ENCODE results near the gene USP44.
"Not testable (repeated sequence)": the region's sequence is repeated elsewhere in the genome, so short reads cannot be mapped to it uniquely, and the experiment has no call there.

The USP44 gene

DNA sequence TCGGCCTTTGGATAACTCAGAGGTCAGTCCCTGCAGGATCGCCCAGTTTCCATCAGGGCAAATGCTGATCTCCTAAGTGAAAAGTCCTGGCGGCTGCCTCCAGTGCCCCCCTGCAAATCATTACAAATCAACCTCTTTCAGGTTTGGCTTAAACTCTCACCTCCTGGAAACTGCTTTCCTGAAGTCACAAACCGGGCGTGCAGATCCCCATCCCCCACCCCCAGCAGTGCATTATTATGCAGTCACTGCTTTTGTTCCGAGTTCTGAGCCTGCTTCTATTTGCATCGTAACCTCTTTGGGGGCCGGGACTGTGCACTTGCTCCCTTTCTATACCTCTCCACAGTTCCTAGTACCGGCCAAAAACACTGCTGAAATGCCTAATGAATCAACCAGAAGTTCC, at the start of gene USP44:
Gene USP44, minus strand, starts transcription at position 172 of the 400 bp plus-strand sequence. CDS start 17,220 bp downstream, outside the sequence.
- in situ Hi-C loops (cut with MboI; ENCODE audit: low sequenced_read_pairs), result no loop called here

DNA sequence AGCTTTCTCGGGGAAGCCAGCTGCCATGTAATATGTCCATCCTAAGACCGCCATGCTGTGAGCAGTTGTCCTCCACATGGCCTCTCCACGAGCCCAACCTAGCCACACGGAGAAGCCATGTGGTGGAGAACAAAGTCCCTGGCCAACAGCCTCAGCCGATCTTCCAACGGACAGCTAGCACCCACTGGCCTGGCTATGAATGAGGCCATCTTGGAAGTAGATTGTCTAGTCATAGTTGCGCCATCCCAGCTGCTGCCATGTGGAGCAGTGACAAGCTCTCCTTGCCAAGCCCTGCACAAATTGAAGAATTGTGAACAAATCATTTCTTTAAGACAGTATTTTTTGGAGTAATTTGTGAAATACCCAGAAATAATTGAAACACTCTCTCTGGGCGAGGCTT, 49.3 kb upstream of the USP44 start:
- in situ Hi-C loops (cut with MboI; ENCODE audit: low sequenced_read_pairs), result no loop called here

DNA sequence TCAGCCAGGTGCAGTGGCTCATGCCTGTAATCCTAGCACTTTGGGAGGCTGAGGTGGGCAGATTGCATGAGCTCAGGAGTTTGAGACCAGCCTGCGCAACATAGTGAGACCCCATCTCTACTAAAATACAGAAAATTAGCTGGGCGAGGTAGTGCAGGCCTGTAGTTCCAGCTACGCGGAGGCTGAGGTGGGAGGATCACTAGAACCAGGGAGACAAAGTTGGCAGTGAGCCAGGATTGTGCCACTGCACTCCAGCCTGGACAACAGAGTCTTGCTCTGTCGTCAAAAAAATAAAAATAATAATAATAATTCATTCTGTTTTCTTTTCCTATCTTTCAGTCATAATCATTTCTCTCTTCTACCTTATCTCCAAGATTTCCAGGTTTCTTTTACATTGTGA, 48.6 kb upstream of the USP44 start:
- in situ Hi-C loops (cut with MboI; ENCODE audit: low sequenced_read_pairs), result no loop called here

DNA sequence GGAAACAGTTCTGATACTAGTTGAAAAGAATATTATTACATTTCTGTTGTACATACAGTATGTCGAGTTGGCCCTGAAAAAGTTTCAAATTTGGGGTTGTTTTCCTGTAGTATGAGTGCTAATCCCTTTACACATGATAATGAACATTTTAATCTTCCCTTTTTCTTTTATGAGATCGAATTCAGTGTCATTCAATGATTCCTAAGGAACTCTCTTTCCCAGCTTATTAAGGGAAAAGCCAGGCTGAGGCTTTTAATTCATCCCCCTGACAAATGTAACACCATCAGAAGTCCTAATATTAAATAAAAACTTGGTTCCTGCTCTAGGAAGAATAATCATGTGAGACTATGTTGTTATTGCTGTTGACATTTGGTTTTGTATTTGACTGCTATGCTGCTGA, 42.9 kb upstream of the USP44 start:
- in situ Hi-C loops (cut with MboI; ENCODE audit: low sequenced_read_pairs), result no loop called here

DNA sequence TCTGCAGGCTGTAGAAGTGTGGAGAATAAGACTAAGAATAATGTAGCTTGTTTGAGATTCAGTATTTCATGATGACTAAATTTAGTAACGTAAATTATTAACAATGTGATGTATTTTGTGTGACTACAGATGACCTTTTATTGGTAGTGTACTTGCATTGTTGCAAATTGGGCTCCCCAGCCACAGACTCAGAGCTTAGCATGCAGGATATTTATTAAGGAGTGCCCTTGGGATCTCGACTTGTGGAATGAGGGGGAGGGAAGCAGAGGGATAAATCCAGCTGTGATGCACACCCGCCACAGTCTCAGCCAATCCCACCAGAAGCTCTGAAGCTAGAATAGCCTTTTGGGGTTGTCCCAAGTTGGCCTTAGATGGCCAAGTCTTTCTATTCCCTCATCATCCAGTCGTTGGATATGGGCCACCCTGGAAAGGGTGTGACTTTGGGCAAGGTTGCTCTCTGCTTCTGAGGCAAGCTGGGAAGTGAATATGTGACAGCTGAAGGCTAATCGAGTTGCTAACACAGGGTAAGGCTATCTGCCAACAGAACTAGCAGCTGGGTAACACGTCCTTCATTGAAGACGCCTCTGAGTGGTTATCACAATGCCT, 42.1 kb upstream of the USP44 start:
- in situ Hi-C loops (cut with MboI; ENCODE audit: low sequenced_read_pairs), result no loop called here

- in situ Hi-C loops (cut with MboI; ENCODE audit: low sequenced_read_pairs), result no loop called here
Measured at GRCh38 chr12:95591731-95592130, 40.5 kb upstream of the USP44 start.

DNA sequence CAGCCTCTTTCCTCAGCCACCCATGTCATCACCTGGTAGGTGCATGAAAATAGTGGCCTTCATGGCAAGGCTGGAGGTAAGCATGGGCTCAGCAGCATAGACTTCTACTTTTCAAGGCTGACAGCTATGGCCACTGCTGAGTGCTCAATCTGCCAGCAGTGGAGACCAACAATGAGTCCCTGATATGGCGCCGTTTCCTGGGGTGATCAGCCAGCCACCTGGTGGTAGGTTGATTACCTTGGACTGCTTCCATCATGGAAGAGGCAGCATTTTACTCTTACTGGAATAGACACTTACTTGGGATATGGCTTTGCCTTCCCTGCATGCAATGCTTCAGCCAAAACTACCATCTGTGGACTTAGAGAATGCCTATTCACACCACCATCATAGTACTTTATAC, 39.5 kb upstream of the USP44 start:
- in situ Hi-C loops (cut with MboI; ENCODE audit: low sequenced_read_pairs), result no loop called here

- in situ Hi-C loops (cut with MboI; ENCODE audit: low sequenced_read_pairs), result no loop called here
Measured at GRCh38 chr12:95583933-95584332, 32.7 kb upstream of the USP44 start.

- in situ Hi-C loops (cut with MboI; ENCODE audit: low sequenced_read_pairs), result no loop called here
Measured at GRCh38 chr12:95582230-95583058, 31.2 kb upstream of the USP44 start.

GRCh38 chr12:95577820-95578219, 26.5 kb upstream of the USP44 start:
- in situ Hi-C loops (cut with MboI; ENCODE audit: low sequenced_read_pairs), result no loop called here

DNA sequence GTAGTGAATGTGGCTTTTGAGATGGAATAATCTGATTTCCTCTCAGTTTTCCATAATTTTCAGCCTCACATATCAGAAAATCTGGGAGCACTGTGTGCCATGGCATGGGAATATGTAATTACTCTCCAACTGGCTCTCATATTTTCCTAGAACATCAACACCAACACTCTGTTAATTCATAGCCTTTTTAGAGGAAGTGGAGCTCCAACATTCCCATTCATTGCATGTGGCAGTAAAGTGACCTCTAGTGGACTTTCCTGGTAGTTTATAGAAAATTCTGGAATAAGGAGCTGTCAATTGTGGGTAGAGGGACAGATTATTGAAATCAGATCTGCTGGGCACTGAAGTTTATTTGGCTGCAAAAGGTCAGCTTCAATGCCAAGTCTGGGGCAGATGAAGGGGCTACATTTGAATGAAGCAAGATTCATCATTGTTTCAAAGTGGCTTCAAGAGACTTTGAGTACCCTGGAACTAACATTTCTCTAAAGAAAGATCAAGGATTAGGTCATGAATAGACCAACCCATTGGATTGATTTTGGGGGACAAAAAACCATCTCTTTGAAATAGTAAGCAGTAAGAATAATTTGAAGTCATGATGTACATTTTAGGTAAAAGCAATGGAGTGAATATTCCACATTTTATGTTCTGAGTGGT, 23.6 kb upstream of the USP44 start:
- in situ Hi-C loops (cut with MboI; ENCODE audit: low sequenced_read_pairs), result no loop called here

- in situ Hi-C loops (cut with MboI; ENCODE audit: low sequenced_read_pairs), result no loop called here
Measured at GRCh38 chr12:95573951-95574576, 22.8 kb upstream of the USP44 start.

- in situ Hi-C loops (cut with MboI; ENCODE audit: low sequenced_read_pairs), result no loop called here
Measured at GRCh38 chr12:95571369-95571768, 20.1 kb upstream of the USP44 start.

DNA sequence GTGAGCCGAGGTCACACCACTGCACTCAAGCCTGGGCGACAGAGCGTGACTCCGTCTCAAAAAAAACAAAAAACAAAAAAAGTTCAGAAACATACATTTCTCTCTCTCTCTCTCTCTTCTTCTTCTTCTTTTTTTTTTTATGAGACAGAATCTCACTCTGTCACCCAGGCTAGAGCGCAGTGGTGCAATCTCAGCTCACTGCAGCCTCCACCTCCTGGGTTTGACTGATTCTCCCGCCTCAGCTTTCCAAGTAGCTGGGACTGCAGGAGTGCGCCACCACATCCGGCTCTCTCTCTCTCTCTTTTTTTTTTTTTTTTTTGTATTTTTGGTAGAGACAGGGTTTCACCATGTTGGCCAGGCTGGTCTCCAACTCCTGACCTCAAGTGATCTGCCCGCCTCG, 16.8 kb upstream of the USP44 start:
- in situ Hi-C loops (cut with MboI; ENCODE audit: low sequenced_read_pairs), result not testable (repeated sequence)

DNA sequence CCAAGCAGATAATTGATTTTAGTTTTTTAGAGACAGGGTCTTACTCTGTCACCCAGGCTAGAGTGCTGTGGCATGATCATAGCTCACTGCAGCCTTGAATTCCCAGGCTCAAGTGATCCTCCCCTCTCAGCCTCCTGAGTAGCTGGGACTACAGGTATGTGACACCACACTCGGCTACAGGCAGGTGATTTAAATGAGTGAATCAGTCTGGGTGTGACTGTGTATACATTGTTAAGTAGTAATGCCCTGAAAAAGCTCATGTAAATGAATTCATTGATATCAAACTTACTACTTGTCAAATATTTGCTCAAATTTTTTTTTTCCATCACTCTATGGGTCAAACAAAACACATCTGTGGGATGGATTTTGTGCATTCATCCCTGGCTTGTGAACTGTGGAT, 6.3 kb upstream of the USP44 start:
- in situ Hi-C loops (cut with MboI; ENCODE audit: low sequenced_read_pairs), result no loop called here

DNA sequence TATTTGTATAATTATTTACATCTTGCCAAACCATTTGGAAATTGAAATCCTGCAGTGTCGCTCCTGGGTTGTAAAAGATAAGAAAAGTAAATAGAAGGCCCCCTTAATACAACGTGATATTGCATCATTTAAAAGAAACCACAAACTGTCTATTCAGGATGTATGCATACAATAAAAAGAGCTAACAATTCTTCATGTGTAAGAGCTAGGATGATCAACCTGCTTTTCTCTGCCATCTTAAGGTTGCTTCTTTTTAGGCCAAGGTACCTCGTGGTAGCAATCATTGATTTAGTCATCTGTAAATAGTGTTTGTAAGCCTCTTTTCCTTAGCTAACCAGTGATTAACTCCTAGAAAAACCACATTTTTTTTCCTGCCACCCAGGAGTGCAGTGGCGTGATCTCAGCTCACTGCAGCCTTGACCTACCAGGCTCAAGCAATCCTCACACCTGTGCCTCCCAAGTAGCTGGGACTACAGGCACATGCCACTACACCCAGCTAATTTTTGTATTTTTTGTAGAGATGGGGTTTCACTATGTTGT, 3.3 kb upstream of the USP44 start:
- in situ Hi-C loops (cut with MboI; ENCODE audit: low sequenced_read_pairs), result no loop called here

GRCh38 chr12:95553197-95553943, 2.1 kb upstream of the USP44 start:
- in situ Hi-C loops (cut with MboI; ENCODE audit: low sequenced_read_pairs), result no loop called here

- in situ Hi-C loops (cut with MboI; ENCODE audit: low sequenced_read_pairs), result no loop called here
Measured at GRCh38 chr12:95551913-95552516, 739 bp upstream of the USP44 start.

GRCh38 chr12:95549392-95550084, 1.7 kb downstream of the USP44 start:
- in situ Hi-C loops (cut with MboI; ENCODE audit: low sequenced_read_pairs), result no loop called here
